OCI-LY1 (cell line): ENCODE results near the gene NDFIP1.

Experiments used
- H2AFZ ChIP-seq: fragments of 200-600 bp; sonication (generic), shearing (Covaris generic); 2 replicates; pipeline ENCODE4 v1.6.0; 2014; ENCODE audit warnings: antibody characterized with exemption, mild to moderate bottlenecking, low read length
- H3F3A ChIP-seq: fragments of 200-600 bp; sonication (generic), shearing (Covaris generic); 2 replicates; pipeline ENCODE4 v1.6.0; 2014; ENCODE audit warnings: mild to moderate bottlenecking, antibody characterized with exemption, low read length, moderate library complexity; ENCODE audit not compliant: insufficient read depth
- H3K27ac ChIP-seq: fragments of 200-600 bp; sonication (generic); 2 replicates; pipeline ENCODE4 v1.5.1; 2014; ENCODE audit warnings: low read length, mixed run types, mild to moderate bottlenecking, low read depth; ENCODE audit not compliant: poor library complexity, severe bottlenecking
- H3K27me3 ChIP-seq: fragments of 200-600 bp; sonication (generic); 2 replicates; pipeline ENCODE4 v1.6.0; 2014; ENCODE audit warnings: antibody characterized with exemption, mild to moderate bottlenecking, low read length, moderate library complexity; ENCODE audit not compliant: insufficient read depth
- H3K36me3 ChIP-seq: fragments of 200-600 bp; sonication (generic); 2 replicates; pipeline ENCODE4 v1.6.1; 2014; ENCODE audit warnings: mild to moderate bottlenecking, antibody characterized with exemption, low read length, moderate library complexity, mixed read lengths; ENCODE audit not compliant: insufficient read depth
- H3K4me1 ChIP-seq: fragments of 200-600 bp; sonication (generic); 2 replicates; pipeline ENCODE4 v1.5.1; 2014; ENCODE audit warnings: mild to moderate bottlenecking, low read length, moderate library complexity; ENCODE audit not compliant: insufficient read depth, severe bottlenecking
- H3K4me2 ChIP-seq: fragments of 200-600 bp; sonication (generic), shearing (Covaris generic); 2 replicates; pipeline ENCODE4 v1.6.1; 2014; ENCODE audit warnings: low read length
- H3K4me3 ChIP-seq: fragments of 200-600 bp; sonication (generic); 2 replicates; pipeline ENCODE4 v1.5.1; 2014; ENCODE audit warnings: low read length, low read depth, mild to moderate bottlenecking, mixed read lengths; ENCODE audit not compliant: poor library complexity, severe bottlenecking
- H3K79me2 ChIP-seq: fragments of 200-600 bp; shearing (Covaris generic); 2 replicates; pipeline ENCODE4 v1.6.1; 2016; ENCODE audit warnings: mixed run types, low read length, mixed read lengths; ENCODE audit not compliant: insufficient read depth
- H3K9ac ChIP-seq: fragments of 200-600 bp; sonication (generic), shearing (Covaris generic); 2 replicates; pipeline ENCODE4 v1.6.1; 2014; ENCODE audit warnings: mild to moderate bottlenecking, low read length, mixed read lengths
- H3K9me2 ChIP-seq: fragments of 200-600 bp; sonication (generic), shearing (Covaris generic); 2 replicates; pipeline ENCODE4 v1.6.1; 2014; ENCODE audit warnings: low read depth, mild to moderate bottlenecking, low read length, mixed read lengths
- H3K9me3 ChIP-seq: fragments of 200-600 bp; shearing (Covaris generic); 2 replicates; pipeline ENCODE4 v1.6.1; 2014; ENCODE audit warnings: low read length, mixed read lengths
- H4K20me1 ChIP-seq: fragments of 200-600 bp; sonication (generic), shearing (Covaris generic); 2 replicates; pipeline ENCODE4 v1.6.0; 2016; ENCODE audit warnings: mild to moderate bottlenecking, low read length; ENCODE audit not compliant: insufficient read depth
- EZH2 ChIP-seq: fragments of 200-600 bp; sonication (generic), shearing (Covaris generic); IDR thresholded peaks from 2 replicates; pipeline ENCODE4 v1.8.0; 2017; ENCODE audit warnings: borderline replicate concordance, mixed run types, mild to moderate bottlenecking, antibody characterized with exemption, low read length, moderate library complexity, mixed read lengths
- TF ChIP-seq, protein P1 (sequence below): fragments of 200-600 bp; sonication (generic), shearing (Covaris generic); IDR thresholded peaks from 2 replicates; pipeline ENCODE4 v1.5.1; 2017; ENCODE audit warnings: mild to moderate bottlenecking, antibody characterized with exemption, low read length, moderate library complexity, mixed read lengths

Gene NDFIP1, protein sequence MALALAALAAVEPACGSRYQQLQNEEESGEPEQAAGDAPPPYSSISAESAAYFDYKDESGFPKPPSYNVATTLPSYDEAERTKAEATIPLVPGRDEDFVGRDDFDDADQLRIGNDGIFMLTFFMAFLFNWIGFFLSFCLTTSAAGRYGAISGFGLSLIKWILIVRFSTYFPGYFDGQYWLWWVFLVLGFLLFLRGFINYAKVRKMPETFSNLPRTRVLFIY

DNA sequence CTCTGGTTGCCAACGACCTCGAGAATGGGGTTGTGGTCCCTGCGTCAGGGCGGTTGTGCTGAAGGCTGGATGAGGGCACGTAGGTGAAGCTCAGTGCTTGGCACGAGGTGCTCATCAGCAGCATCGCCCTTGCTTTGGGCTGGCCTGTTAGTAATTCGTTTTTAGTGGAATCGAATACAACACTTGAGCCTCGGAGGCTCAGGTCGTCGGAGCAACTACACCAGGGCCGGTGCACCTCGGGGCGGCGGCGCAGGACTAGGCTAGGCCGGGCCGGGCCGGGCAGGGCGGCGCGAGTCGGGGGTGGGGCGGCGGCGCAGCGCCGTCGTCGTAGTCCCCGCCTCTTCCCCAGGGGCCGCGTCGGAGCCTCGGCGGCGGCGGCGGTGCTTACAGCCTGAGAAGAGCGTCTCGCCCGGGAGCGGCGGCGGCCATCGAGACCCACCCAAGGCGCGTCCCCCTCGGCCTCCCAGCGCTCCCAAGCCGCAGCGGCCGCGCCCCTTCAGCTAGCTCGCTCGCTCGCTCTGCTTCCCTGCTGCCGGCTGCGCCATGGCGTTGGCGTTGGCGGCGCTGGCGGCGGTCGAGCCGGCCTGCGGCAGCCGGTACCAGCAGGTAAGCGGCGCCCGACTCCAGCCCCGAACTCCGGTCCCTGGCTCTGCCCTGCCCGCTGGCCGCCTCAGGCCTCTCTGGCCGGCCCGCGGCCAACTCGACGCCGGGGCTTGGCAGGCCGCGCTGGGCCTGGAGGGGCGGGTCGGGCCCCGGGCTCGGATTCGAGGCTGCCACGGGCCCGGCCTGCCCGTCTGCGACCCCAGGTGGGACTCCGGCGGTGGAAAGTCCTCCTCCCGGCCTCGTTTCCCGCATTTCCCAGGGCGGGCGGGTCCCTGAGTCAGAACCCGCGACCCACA, at the start of gene NDFIP1:
Gene NDFIP1, plus strand, starts transcription at position 348 of the 899 bp plus-strand sequence. Its CDS starts 196 bp downstream, at position 544.
- Histone ChIP-seq H3K9me3 (no peaks in the 10 kb centered on the region), H3K9me2 (no peaks in the 10 kb centered on the region), H3K27me3 (no peaks in the 10 kb centered on the region), H3K79me2 (peaks cover 5% of the 10 kb centered on the region), H4K20me1 (no peaks in the 10 kb centered on the region), H3K4me1 (peaks cover 22% of the 10 kb centered on the region), H3K9ac (peak within 1 kb of the TSS; percentile 78), H3K4me2 (peak within 1 kb of the TSS; percentile 74), H3K4me3 (peak within 1 kb of the TSS; percentile 85), H2AFZ (peak within 1 kb of the TSS; percentile 93), H3F3A (no peaks in the 10 kb centered on the region), H3K36me3 (peaks cover 9% of the 10 kb centered on the region), H3K27ac (no peak within 1 kb of the TSS)
- no peak for TF ChIP-seq EZH2
- TF ChIP-seq, protein P1, sequence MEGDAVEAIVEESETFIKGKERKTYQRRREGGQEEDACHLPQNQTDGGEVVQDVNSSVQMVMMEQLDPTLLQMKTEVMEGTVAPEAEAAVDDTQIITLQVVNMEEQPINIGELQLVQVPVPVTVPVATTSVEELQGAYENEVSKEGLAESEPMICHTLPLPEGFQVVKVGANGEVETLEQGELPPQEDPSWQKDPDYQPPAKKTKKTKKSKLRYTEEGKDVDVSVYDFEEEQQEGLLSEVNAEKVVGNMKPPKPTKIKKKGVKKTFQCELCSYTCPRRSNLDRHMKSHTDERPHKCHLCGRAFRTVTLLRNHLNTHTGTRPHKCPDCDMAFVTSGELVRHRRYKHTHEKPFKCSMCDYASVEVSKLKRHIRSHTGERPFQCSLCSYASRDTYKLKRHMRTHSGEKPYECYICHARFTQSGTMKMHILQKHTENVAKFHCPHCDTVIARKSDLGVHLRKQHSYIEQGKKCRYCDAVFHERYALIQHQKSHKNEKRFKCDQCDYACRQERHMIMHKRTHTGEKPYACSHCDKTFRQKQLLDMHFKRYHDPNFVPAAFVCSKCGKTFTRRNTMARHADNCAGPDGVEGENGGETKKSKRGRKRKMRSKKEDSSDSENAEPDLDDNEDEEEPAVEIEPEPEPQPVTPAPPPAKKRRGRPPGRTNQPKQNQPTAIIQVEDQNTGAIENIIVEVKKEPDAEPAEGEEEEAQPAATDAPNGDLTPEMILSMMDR: no peak

DNA sequence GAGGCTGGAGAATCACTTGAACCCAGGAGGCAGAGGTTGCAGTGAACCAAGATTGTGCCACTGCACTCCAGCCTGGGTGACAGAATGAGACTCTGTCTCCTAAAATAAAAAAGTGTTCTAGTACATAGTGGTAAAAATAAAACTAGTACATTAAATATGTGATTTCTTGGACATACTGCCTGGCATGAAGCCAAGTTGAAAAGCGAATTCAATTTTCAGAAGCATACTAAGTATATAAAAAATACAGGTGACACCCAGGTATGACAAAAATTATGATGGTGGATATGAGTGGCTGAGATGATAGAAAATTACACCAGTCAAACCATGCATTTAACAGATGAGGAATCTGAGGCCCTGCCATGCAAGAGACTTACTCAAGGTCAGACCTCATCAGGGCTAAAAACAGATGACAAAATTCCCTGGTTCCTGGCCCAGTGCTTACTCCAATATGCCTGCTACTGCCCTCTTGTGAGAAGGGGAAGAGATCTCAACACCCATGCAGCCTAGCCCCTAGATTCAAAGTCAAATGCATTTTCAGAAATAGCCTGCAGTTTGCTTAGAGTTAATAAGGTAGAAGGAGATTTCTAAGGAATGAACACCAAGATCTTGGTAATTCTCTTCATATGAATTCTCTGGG, 49.2 kb upstream of the NDFIP1 start:
- TF ChIP-seq, protein P1: 0 out of 2 replicates have a peak, but pooled peaks have one; percentile 5
- TF ChIP-seq EZH2: no peak
- no peaks in the 10 kb centered on the region for H4K20me1 ChIP-seq
- no peaks in the 10 kb centered on the region for H3F3A ChIP-seq
- no peak overlapping the region for H3K9ac ChIP-seq
- no peak overlapping the region for H2AFZ ChIP-seq
- no peaks in the 10 kb centered on the region for H3K27me3 ChIP-seq
- H3K9me3 ChIP-seq: no peaks in the 10 kb centered on the region
- no peaks in the 10 kb centered on the region for H3K9me2 ChIP-seq
- no peaks in the 10 kb centered on the region for H3K36me3 ChIP-seq
- H3K27ac ChIP-seq: no peak overlapping the region
- no peak overlapping the region for H3K4me2 ChIP-seq
- no peak overlapping the region for H3K4me3 ChIP-seq
- no peaks in the 10 kb centered on the region for H3K79me2 ChIP-seq
- no peaks in the 10 kb centered on the region for H3K4me1 ChIP-seq

DNA sequence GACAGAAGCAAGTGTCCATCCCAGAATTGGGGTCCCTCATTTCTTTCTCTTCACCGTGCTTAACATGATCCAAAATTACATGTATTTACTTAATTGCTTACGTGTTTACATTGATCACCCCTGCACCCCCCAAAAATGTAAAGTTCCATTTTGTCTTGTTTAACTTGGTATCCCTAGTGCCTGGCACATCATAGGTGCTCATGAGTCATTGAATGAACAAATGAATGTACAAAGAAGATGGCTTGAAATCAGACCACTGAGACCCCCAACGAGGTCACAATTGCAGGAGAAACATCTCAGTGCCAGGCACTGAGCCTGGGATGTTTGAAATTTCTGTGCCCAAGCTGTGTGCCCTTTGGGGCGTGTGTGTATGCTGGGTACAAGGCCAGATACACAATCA, 45.2 kb upstream of the NDFIP1 start:
- Histone ChIP-seq H3K4me2 (no peak overlapping the region), H3K79me2 (no peaks in the 10 kb centered on the region), H4K20me1 (no peaks in the 10 kb centered on the region), H3K9me3 (no peaks in the 10 kb centered on the region), H3K9me2 (no peaks in the 10 kb centered on the region), H2AFZ (no peak overlapping the region), H3K36me3 (no peaks in the 10 kb centered on the region), H3K27ac (no peak overlapping the region), H3F3A (no peaks in the 10 kb centered on the region), H3K4me3 (no peak overlapping the region), H3K4me1 (no peaks in the 10 kb centered on the region), H3K9ac (no peak overlapping the region), H3K27me3 (peaks cover 3% of the 10 kb centered on the region; the same call in 1 of the 2 replicates)
- TF ChIP-seq EZH2: no peak
- TF ChIP-seq, protein P1: no peak
